Heart left ventricle (tissue), 16 donors: ENCODE data around the gene KATNB1. TPM values are rescaled to one million over a fixed set of nuclear protein-coding genes. Genes with fewer than 3 reads are reported as not detected.

Source experiments
- ATAC-seq, 4 donors: fragments of 200-7000 bp; cut with Tn5 transposase; one replicate each; pipeline ENCODE4 v1.9.1; 2020 to 2022; ENCODE audit warnings: moderate library complexity in 4 of 4, mild to moderate bottlenecking in 3 of 4, moderate number of reproducible peaks in 1 of 4
- DNase-seq, 5 donors: peaks; one replicate each; pipeline ENCODE4 v3.0.0-alpha.2; 2020
- H3K27ac ChIP-seq, 12 donors: fragments of 200-600 bp; sonication (generic) in 4 of 12; one replicate each; pipeline versions ENCODE4 v1.5.0 to v1.8.0; 2016 to 2022; ENCODE audit warnings: mild to moderate bottlenecking in 2 of 12
- H3K27me3 ChIP-seq, 9 donors: fragments of 200-600 bp; sonication (generic) in 2 of 9; one replicate each; pipeline versions ENCODE4 v1.5.1 to v1.8.0; 2016 to 2022; ENCODE audit warnings: mild to moderate bottlenecking in 3 of 9
- H3K36me3 ChIP-seq, 9 donors: fragments of 200-600 bp; sonication (generic) in 2 of 9; one replicate each; pipeline versions ENCODE4 v1.5.0 to v1.8.0; 2018 to 2022; ENCODE audit warnings: mild to moderate bottlenecking in 2 of 9
- H3K4me1 ChIP-seq, 12 donors: fragments of 200-600 bp; sonication (generic) in 4 of 12; one replicate each; pipeline versions ENCODE4 v1.5.0 to v1.8.0; 2016 to 2022; ENCODE audit warnings: mild to moderate bottlenecking in 3 of 12
- H3K4me3 ChIP-seq, 12 donors: fragments of 200-600 bp; sonication (generic) in 4 of 12; one replicate each; pipeline versions ENCODE4 v1.5.0 to v1.8.0; 2017 to 2022; ENCODE audit warnings: mild to moderate bottlenecking in 9 of 12, moderate library complexity in 4 of 12
- H3K9me3 ChIP-seq, 12 donors: fragments of 200-600 bp; sonication (generic) in 4 of 12; one replicate each; pipeline versions ENCODE4 v1.5.0 to v1.8.0; 2016 to 2022; ENCODE audit warnings: mild to moderate bottlenecking in 1 of 12
- CTCF ChIP-seq, 12 donors: fragments of 200-600 bp; sonication (generic) in 4 of 12; IDR thresholded peaks; one replicate each; pipeline versions ENCODE4 v1.5.0 to v1.8.0; 2018 to 2022; ENCODE audit warnings: antibody characterized with exemption in 12 of 12, mild to moderate bottlenecking in 5 of 12
- POLR2A ChIP-seq, 2 donors: fragments of 450-650 bp; IDR thresholded peaks; one replicate each; pipeline ENCODE4 v1.6.1; 2017; ENCODE audit warnings: antibody characterized with exemption in 2 of 2, mild to moderate bottlenecking in 2 of 2, moderate library complexity in 2 of 2
- WGBS, 4 donors: extraction: QIAGEN DNeasy Blood & Tissue Kit in 2 of 4; methylation state at CpG; one replicate each; pipeline versions ENCODE4 v1.1.5 to v1.1.7; 2013 to 2018; 5-methylcytosine and 5-hydroxymethylcytosine counted together
- intact Hi-C, 10 donors: fragments of 100-400 bp; cut with DNase I; formaldehyde crosslinking; loops; one replicate each; pipeline versions ENCODE4 v1.11.1 to v1.14.2; 2022
- polyA plus RNA-seq, 2 donors: library from polyadenylated mRNA; stranded (reverse); fragments of 200-250 nt; gene quantifications; one replicate each; pipeline ENCODE4 v1.2.3, GENCODE V29; 2013
- total RNA-seq, 9 donors: library from RNA; depleted of rRNA in 2 of 9; stranded (reverse); fragments of >200 nt in 2 of 9; fragmentation: NEBNext Ultra II Directional in 3 of 9; extraction: Animal tissue kit (Norgen Biotek cat#: 25700) in 3 of 9; gene quantifications; one replicate each; pipeline versions ENCODE4 v1.1.0 to v1.2.4, GENCODE V29; 2016 to 2023
- donor health status: ischemic (EF 13 %, LVEDD 7.1; RV severe dilation, severe dysfunction).
- donor health status: healthy with polysubstance abuse.
- donor health status: DM: no; HTN: yes; CAD: no.
- donor health status: DM: no; HTN: no; CAD: no.
- donor health status: ischemic (EF 25% LVEDD 6.9; RV normal size, moderate dysfunction).
- donor health status: ischemic (EF 25% LVEDD 5.7; RV mildly dilated, moderate dysfunction).
- donor health status: healthy.
- donor health status: DM: yes; HTN: yes; CAD: no.
- donor health status: ischemic (EF 35%, LVEDD 5.7; RV mildly dilated, moderate dysfunction).
- donor health status: nonischemic (EF 11% LVEDD 7.7; RV severe dilation, severe dysfunction).
- donor health status: DM: yes; HTN: yes; CAD: no.
- donor health status: PGD.
- donor health status: ischemic (EF 29% LVEDD 5.4; RV normal size, mild dysfunction).
- donor health status: nonischemic (EF 23%, LVEDD 6.1; RV moderate dilation, normal function).

KATNB1 gene
- total and polyA plus RNA-seq, 11 donors = 8.0 to 20.5 (median 15.3) TPM

- Histone ChIP-seq H3K4me1 (peaks cover 0 to 29% (median 14%) of the 10 kb centered on the region in 12 donors), H3K27ac (no peak overlapping the region), H3K4me3 (no peak overlapping the region), H3K9me3 (no peaks in the 10 kb centered on the region), H3K27me3 (no peaks in the 10 kb centered on the region), H3K36me3 (peaks cover 0 to 70% (median 18%) of the 10 kb centered on the region in 9 donors)
- intact Hi-C loops = loop anchor here (2.0 to 10.0 kb wide), 10 partner anchors 36 to 249 kb away; partner anchors contain the start of genes USB1 (in 5 of the 10), ZNF319 (in 5 of the 10) and KIFC3 (in 4 of the 10)
- 75 to 82% (median 78%) methylated on average over 18 of the region's 18 CpGs for WGBS, 4 donors
- TF ChIP-seq CTCF (IDR thresholded peaks at IDR 0.05) = no peak
- no peak for TF ChIP-seq POLR2A (IDR thresholded peaks at IDR 0.05)
- DNase-seq (peak in 2 of 5 donors; percentile 17 to 25), ATAC-seq (no peak)
Measured at GRCh38 chr16:57755726-57756423, 20.3 kb downstream of the KATNB1 start.

DNA sequence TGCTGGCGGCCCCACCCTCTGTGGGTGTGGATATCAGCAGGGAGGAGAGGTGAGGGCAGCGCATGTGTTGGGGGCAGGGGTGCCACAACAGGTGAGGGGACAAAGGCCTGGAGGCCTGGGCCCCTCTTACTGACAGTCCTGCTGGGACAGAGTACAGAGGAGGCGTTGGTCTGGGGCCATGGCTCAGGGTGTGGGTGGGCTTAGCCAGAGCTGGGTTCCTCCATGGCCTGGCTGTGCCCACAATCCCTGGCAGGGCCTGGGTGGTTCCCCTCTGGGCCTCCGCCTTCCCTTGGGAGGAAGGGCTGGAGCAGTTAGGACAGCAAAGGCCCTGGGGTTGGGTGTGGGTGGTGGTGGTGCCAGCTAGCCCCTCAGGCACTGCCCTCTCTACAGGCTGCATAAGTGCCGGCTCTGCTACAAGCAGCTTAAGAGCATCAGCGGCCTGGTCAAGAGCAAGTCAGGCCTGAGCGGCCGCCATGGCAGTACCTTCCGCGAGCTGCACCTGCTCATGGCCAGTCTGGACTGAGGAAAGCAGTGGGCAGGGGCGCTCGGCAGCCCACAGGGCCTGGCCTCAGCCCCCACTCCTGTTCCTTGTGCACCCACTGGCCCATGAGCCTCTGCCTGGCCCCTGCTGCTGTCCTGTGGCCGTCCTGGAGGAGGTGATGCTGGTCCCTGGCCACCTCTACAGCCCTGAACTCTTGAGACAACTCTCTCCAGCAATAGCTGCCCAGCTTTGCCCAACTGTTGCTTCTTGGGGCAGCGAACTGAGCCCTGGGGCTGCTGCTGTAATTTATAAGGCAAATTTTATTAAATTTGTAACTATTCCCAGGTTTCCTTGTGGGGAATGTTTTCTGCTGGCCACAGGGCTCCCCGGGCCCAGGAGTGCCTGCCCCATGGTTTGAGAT, 21.1 kb downstream of the KATNB1 start:
- H3K27me3 ChIP-seq = no peaks in the 10 kb centered on the region
- H3K4me3 ChIP-seq = no peak overlapping the region
- WGBS, 4 donors = 67 to 85% (median 84%) methylated on average over 6 to 15 of the region's 15 CpGs
- ATAC-seq (no peak), DNase-seq (peak in 1 of 5 donors; percentile 58)
- peak overlapping the region in 1 of 12 donors; percentile 50 for H3K27ac ChIP-seq
- TF ChIP-seq CTCF (IDR thresholded peaks at IDR 0.05) (no peak), POLR2A (IDR thresholded peaks at IDR 0.05) (no peak)
- peaks cover 0 to 29% (median 14%) of the 10 kb centered on the region in 12 donors for H3K4me1 ChIP-seq
- intact Hi-C loops = loop anchor here (1.0 to 10.0 kb wide), 11 partner anchors 36 to 248 kb away; partner anchors contain the start of genes USB1 (in 5 of the 10), ZNF319 (in 5 of the 10) and KIFC3 (in 4 of the 10)
- peaks cover 0 to 70% (median 26%) of the 10 kb centered on the region in 9 donors for H3K36me3 ChIP-seq
- no peaks in the 10 kb centered on the region for H3K9me3 ChIP-seq

- H3K9me3 ChIP-seq = no peaks in the 10 kb centered on the region
- peaks cover 0 to 71% (median 33%) of the 10 kb centered on the region in 9 donors for H3K36me3 ChIP-seq
- intact Hi-C loops = loop anchor here (1.0 to 10.0 kb wide), 11 partner anchors 35 to 247 kb away; partner anchors contain the start of genes USB1 (in 5 of the 10), ZNF319 (in 5 of the 10) and KIFC3 (in 4 of the 10)
- no peak overlapping the region for H3K4me3 ChIP-seq
- DNase-seq = peak; percentile 89 to 96 (median 89)
- no peaks in the 10 kb centered on the region for H3K27me3 ChIP-seq
- ATAC-seq = peak; percentile 82 to 90 (median 84)
- TF ChIP-seq CTCF (IDR thresholded peaks at IDR 0.05) (peak in 11 of 12 donors; percentile 95 to 99 (median 98)), POLR2A (IDR thresholded peaks at IDR 0.05) (no peak)
- 51 to 66% (median 60%) methylated on average over 8 to 11 of the region's 11 CpGs for WGBS, 4 donors
- H3K27ac ChIP-seq = peak overlapping the region in 11 of 12 donors; percentile 50 to 81 (median 73)
- peaks cover 0 to 29% (median 14%) of the 10 kb centered on the region in 12 donors for H3K4me1 ChIP-seq
Measured at GRCh38 chr16:57757326-57757786, 21.8 kb downstream of the KATNB1 start.
